Sigmoid colon (tissue), 4 donors: Measurements from ENCODE around the gene ANXA8.
"Not testable (repeated sequence)": the region's sequence is repeated elsewhere in the genome, so short reads cannot be mapped to it uniquely, and the experiment has no call there.

Experiments used
- POLR2A ChIP-seq, 2 donors: fragments of 450-650 bp; IDR thresholded peaks; one replicate each; pipeline ENCODE4 v1.6.1; 2016; ENCODE audit warnings: antibody characterized with exemption in 2 of 2, mild to moderate bottlenecking in 2 of 2, moderate library complexity in 2 of 2
- POLR2AphosphoS5 ChIP-seq, 4 donors: sonication (generic); formaldehyde crosslinking; IDR thresholded peaks; one replicate each; pipeline ENCODE4 v1.6.1; 2017; ENCODE audit warnings: antibody characterized with exemption in 4 of 4
- TF ChIP-seq, protein P1 (sequence below), 4 experiments: fragments of 450-650 bp in 3 of 4; fragments of 200-600 bp in 1 of 4; IDR thresholded peaks; one replicate each; pipeline ENCODE4 v1.5.1; 2016 to 2019; ENCODE audit warnings: antibody characterized with exemption in 4 of 4, mild to moderate bottlenecking in 3 of 4, moderate library complexity in 2 of 4

DNA sequence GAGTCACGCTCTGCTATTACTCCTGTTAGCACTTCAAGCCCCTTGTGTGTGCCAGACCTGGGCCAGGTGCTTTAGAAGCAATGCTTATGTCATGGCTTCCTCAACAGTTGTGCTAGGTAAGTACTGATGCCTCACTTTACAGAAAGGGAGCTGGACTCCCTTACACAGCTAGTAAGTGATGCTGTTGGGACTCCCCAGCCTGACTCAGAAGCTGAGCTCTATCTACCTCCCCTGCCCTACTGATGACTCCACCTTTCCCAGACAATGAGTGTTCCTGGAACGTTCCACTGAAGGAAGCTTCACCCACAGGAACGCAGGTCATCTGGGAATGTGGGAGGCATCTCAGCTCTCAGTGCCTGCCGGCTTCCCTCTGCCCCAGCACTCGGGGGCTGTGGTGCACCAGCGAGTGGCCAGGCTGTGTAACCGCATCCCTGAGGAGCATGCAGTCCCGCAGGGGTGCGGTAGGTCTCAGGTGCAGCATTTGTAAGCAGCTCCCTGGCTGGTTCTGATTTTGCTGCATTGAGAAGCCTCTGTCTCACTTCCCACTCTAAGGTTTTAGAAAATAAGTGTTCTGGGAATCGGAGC, 2.6 kb downstream of the ANXA8 start:
- TF ChIP-seq, protein P1, sequence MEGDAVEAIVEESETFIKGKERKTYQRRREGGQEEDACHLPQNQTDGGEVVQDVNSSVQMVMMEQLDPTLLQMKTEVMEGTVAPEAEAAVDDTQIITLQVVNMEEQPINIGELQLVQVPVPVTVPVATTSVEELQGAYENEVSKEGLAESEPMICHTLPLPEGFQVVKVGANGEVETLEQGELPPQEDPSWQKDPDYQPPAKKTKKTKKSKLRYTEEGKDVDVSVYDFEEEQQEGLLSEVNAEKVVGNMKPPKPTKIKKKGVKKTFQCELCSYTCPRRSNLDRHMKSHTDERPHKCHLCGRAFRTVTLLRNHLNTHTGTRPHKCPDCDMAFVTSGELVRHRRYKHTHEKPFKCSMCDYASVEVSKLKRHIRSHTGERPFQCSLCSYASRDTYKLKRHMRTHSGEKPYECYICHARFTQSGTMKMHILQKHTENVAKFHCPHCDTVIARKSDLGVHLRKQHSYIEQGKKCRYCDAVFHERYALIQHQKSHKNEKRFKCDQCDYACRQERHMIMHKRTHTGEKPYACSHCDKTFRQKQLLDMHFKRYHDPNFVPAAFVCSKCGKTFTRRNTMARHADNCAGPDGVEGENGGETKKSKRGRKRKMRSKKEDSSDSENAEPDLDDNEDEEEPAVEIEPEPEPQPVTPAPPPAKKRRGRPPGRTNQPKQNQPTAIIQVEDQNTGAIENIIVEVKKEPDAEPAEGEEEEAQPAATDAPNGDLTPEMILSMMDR (IDR thresholded peaks at IDR 0.05), result not testable (repeated sequence)
- TF ChIP-seq POLR2AphosphoS5, POLR2A (IDR thresholded peaks at IDR 0.05): not testable (repeated sequence)
